ENCODE data around the gene SIGLEC8. TPM values are rescaled to one million over a fixed set of nuclear protein-coding genes. Genes with fewer than 3 reads are reported as not detected.

Gene SIGLEC8
- total and polyA plus RNA-seq, 2 of the 4 experiments (the other 2 are of a cell fraction), result not detected

DNA sequence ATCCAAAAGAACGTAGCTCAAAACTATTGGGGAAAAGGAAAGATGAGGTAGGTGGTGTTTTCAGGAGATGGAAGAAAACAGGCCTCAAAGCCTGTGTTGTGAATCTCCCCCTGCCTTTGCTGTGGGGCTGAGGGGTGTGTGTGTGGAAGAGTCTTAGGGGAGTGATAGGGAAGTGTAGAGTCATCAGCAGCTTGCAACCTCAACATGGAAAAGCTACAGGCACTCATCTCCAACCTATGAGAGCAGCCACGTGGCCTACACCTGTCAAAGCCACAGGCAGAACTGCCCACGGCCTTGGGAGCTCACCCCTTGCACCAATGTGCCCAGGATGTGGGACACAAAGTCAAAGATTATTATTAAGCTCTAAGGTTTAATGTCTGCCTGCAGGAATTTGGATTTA is 47.6 kb upstream of the SIGLEC8 start:
- Histone ChIP-seq H3K9ac (ENCODE audit: low read depth, low read length) (no peak overlapping the region), H2BK120ac (ENCODE audit: low read depth, low read length) (no peak overlapping the region), H4K8ac (ENCODE audit: low read depth in 2 of 2, low read length in 2 of 2) (no peak overlapping the region), H2BK20ac (ENCODE audit: low read depth, low read length) (no peak overlapping the region), H3K36me3 (ENCODE audit: control insufficient read depth, insufficient read depth, low read length) (no peaks in the 10 kb centered on the region), H3K4me3 (ENCODE audit: insufficient read depth, low read depth, low read length) (no peak overlapping the region), H2AK9ac (replicated peaks; ENCODE audit: low read depth, low read length, poor library complexity) (no peak overlapping the region), H3K27ac (ENCODE audit: insufficient read depth, low read length) (no peak overlapping the region), H3K9me1 (ENCODE audit: insufficient read depth, low read length) (no peaks in the 10 kb centered on the region), H4K5ac (ENCODE audit: low read depth, low read length) (no peak overlapping the region), H2BK5ac (ENCODE audit: low read depth, low read length, poor library complexity, severe bottlenecking) (no peak overlapping the region), H3K79me1 (ENCODE audit: low read depth in 1 of 2, low read length in 2 of 2) (no peaks in the 10 kb centered on the region), H3K4ac (ENCODE audit: low read depth, low read length) (no peak overlapping the region), H4K20me1 (ENCODE audit: insufficient read depth, low read length) (no peaks in the 10 kb centered on the region), H2BK15ac (ENCODE audit: low read depth, low read length) (no peak overlapping the region), H3K56ac (ENCODE audit: extremely low read depth, insufficient read depth, low read length) (no peak overlapping the region), H3K14ac (replicated peaks; ENCODE audit: low read depth, low read length) (no peak overlapping the region), H3K4me1 (ENCODE audit: control insufficient read depth, insufficient read depth, low read length) (no peaks in the 10 kb centered on the region), H3K18ac (ENCODE audit: low read depth, low read length) (no peak overlapping the region), H4K91ac (ENCODE audit: insufficient read depth, low read depth, low read length) (no peak overlapping the region), H3K27me3 (ENCODE audit: control insufficient read depth, insufficient read depth, low read length) (no peaks in the 10 kb centered on the region), H3K4me2 (ENCODE audit: low read depth, low read length) (no peak overlapping the region), H3K23ac (ENCODE audit: low read depth, low read length) (no peak overlapping the region), H2AK5ac (ENCODE audit: low read depth, low read length) (no peak overlapping the region), H2AFZ (replicated peaks; ENCODE audit: low read length, poor library complexity) (no peak overlapping the region), H3K9me3 (ENCODE audit: control insufficient read depth, insufficient read depth, low read length) (peaks cover 2% of the 10 kb centered on the region; the same call in 1 of the 2 replicates)
- ChIA-PET CTCF (interaction anchor here (2.1 kb wide), 1 partner anchor 10 kb away, joined by 8 read pairs; no protein-coding TSS in a partner anchor), POLR2A (ENCODE audit: unreplicated experiment) (no interaction called here)
- in situ Hi-C loops (cut with MboI; ENCODE audit: low sequenced_read_pairs) (no loop called here), dilution Hi-C loops (cut with HindIII; ENCODE audit: low sequenced_read_pairs, unreplicated experiment) (no loop called here), intact Hi-C loops (cut with micrococcal nuclease) (no loop called here)
- no CpG with 5 or more reads among the region's 3 CpGs for WGBS, 2 experiments (ENCODE audit: extremely low coverage in 2 of 2, insufficient read length in 1 of 2)
- no TSS peak for BruUV-seq (replicated peaks)
- DNase-seq (no peak), ATAC-seq (ENCODE audit: low read depth) (no peak)
- TF ChIP-seq SMC3 (IDR thresholded peaks at IDR 0.05; ENCODE audit: low read depth, low read length) (no peak), RCOR1 (IDR thresholded peaks at IDR 0.05; ENCODE audit: insufficient replicate concordance, low read length) (no peak), CEBPB (IDR thresholded peaks at IDR 0.05; ENCODE audit: low read depth, low read length) (no peak), CHD1 (IDR thresholded peaks at IDR 0.05; ENCODE audit: low read depth, low read length) (no peak), RAD21 (IDR thresholded peaks at IDR 0.05; ENCODE audit: low read length) (no peak), NFE2L2 (IDR thresholded peaks at IDR 0.05; ENCODE audit: low read depth, low read length) (no peak), MAZ (IDR thresholded peaks at IDR 0.05; ENCODE audit: borderline replicate concordance, low read depth, low read length) (no peak), MAFK (IDR thresholded peaks at IDR 0.05; ENCODE audit: low read depth, low read length) (no peak), FOS (IDR thresholded peaks at IDR 0.05; ENCODE audit: low read depth, low read length) (no peak), RFX5 (IDR thresholded peaks at IDR 0.05; ENCODE audit: low read depth, low read length) (no peak), MXI1 (IDR thresholded peaks at IDR 0.05; ENCODE audit: borderline replicate concordance, low read depth, low read length) (no peak), BHLHE40 (IDR thresholded peaks at IDR 0.05; ENCODE audit: low read depth, low read length) (no peak), POLR2A (IDR thresholded peaks at IDR 0.05; ENCODE audit: low read depth, low read length) (no peak)
- TF ChIP-seq, protein P1, sequence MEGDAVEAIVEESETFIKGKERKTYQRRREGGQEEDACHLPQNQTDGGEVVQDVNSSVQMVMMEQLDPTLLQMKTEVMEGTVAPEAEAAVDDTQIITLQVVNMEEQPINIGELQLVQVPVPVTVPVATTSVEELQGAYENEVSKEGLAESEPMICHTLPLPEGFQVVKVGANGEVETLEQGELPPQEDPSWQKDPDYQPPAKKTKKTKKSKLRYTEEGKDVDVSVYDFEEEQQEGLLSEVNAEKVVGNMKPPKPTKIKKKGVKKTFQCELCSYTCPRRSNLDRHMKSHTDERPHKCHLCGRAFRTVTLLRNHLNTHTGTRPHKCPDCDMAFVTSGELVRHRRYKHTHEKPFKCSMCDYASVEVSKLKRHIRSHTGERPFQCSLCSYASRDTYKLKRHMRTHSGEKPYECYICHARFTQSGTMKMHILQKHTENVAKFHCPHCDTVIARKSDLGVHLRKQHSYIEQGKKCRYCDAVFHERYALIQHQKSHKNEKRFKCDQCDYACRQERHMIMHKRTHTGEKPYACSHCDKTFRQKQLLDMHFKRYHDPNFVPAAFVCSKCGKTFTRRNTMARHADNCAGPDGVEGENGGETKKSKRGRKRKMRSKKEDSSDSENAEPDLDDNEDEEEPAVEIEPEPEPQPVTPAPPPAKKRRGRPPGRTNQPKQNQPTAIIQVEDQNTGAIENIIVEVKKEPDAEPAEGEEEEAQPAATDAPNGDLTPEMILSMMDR (conservative IDR thresholded peaks at IDR 0.05; ENCODE audit: low read depth, low read length), result no peak
- TF ChIP-seq, protein P2, sequence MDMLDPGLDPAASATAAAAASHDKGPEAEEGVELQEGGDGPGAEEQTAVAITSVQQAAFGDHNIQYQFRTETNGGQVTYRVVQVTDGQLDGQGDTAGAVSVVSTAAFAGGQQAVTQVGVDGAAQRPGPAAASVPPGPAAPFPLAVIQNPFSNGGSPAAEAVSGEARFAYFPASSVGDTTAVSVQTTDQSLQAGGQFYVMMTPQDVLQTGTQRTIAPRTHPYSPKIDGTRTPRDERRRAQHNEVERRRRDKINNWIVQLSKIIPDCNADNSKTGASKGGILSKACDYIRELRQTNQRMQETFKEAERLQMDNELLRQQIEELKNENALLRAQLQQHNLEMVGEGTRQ (IDR thresholded peaks at IDR 0.05; ENCODE audit: low read depth, low read length), result no peak
- TF ChIP-seq, protein P3, sequence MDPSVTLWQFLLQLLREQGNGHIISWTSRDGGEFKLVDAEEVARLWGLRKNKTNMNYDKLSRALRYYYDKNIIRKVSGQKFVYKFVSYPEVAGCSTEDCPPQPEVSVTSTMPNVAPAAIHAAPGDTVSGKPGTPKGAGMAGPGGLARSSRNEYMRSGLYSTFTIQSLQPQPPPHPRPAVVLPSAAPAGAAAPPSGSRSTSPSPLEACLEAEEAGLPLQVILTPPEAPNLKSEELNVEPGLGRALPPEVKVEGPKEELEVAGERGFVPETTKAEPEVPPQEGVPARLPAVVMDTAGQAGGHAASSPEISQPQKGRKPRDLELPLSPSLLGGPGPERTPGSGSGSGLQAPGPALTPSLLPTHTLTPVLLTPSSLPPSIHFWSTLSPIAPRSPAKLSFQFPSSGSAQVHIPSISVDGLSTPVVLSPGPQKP (IDR thresholded peaks at IDR 0.05; ENCODE audit: borderline replicate concordance, low read depth, low read length), result no peak

All from IMR-90 (cell line).